ENCODE measurements around the gene HDAC10.

Gene HDAC10

GRCh38 chr22:50199829-50200460, 51.1 kb downstream of the HDAC10 start:
- no peak for DNase-seq (ENCODE audit: extremely low spot score)
- ChIA-PET CTCF (no interaction called here), POLR2A (interaction anchor here (0.6 kb wide), 1 partner anchor 108 kb away, joined by 4 read pairs; the partner anchor contains the start of gene PLXNB2)
- TF ChIP-seq CTCF (IDR thresholded peaks at IDR 0.05; ENCODE audit: control extremely low read depth, extremely low read depth, low read depth, missing control alignments): no peak

DNA sequence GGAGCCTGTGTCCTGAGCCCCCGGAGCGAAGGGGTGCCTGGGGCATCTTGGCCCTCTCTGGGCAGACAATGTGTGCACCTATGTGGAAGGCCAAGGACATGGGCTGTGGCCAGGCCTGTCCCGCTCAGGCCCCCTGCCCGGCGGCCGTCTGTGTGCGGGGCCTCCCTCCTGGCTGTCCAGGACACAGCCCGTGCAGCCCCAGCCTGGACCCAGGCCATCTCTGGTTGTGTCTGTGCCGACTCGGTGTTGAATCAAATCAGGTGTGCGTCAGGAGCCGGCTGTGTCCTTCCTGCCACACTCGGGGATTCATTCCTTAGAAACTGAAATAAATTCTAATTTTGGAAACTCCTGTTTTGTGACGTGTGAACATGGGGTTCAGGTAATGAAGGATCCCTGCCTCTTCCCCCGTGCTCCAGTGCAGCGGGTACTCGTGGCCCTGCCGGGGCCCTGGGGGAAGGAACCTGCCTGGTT, 51.8 kb downstream of the HDAC10 start:
- CTCF ChIA-PET: no interaction called here
- POLR2A ChIA-PET: no interaction called here
- no peak for DNase-seq (ENCODE audit: extremely low spot score)
- TF ChIP-seq CTCF (IDR thresholded peaks at IDR 0.05; ENCODE audit: control extremely low read depth, extremely low read depth, low read depth, missing control alignments): no peak

DNA sequence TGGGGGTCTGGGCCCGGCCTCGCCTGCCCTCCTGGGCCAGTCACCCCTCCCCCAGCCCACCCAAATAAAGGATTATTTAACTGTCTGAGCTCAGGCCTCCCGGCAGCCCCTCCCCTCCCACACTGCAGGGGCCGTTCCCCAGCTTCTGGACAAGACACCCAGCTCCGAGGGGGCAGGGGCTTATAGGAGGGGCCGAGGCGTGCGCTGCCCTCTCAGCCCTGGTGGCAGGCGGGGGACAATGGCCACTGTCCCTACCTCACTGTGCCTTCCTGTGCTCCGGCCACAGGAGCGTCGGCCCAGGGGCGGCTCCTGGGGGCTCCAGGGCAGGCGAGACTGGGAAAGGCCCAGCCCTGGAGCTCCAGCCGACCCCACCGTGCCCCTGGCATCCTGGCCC, 52.4 kb downstream of the HDAC10 start:
- CTCF ChIA-PET: no interaction called here
- no peak for DNase-seq (ENCODE audit: extremely low spot score)
- POLR2A ChIA-PET: interaction anchor here (0.6 to 0.7 kb wide), 2 partner anchors 14 to 355 kb away, joined by 3 to 4 read pairs; no protein-coding TSS in a partner anchor
- no peak for TF ChIP-seq CTCF (IDR thresholded peaks at IDR 0.05; ENCODE audit: control extremely low read depth, extremely low read depth, low read depth, missing control alignments)

- POLR2A ChIA-PET: interaction anchor here (0.7 kb wide), 1 partner anchor 356 kb away, joined by 4 read pairs; no protein-coding TSS in a partner anchor
- CTCF ChIA-PET: no interaction called here
- no peak for DNase-seq (ENCODE audit: extremely low spot score)
- no peak for TF ChIP-seq CTCF (IDR thresholded peaks at IDR 0.05; ENCODE audit: control extremely low read depth, extremely low read depth, low read depth, missing control alignments)
Measured at GRCh38 chr22:50197856-50198623, 53.0 kb downstream of the HDAC10 start.

DNA sequence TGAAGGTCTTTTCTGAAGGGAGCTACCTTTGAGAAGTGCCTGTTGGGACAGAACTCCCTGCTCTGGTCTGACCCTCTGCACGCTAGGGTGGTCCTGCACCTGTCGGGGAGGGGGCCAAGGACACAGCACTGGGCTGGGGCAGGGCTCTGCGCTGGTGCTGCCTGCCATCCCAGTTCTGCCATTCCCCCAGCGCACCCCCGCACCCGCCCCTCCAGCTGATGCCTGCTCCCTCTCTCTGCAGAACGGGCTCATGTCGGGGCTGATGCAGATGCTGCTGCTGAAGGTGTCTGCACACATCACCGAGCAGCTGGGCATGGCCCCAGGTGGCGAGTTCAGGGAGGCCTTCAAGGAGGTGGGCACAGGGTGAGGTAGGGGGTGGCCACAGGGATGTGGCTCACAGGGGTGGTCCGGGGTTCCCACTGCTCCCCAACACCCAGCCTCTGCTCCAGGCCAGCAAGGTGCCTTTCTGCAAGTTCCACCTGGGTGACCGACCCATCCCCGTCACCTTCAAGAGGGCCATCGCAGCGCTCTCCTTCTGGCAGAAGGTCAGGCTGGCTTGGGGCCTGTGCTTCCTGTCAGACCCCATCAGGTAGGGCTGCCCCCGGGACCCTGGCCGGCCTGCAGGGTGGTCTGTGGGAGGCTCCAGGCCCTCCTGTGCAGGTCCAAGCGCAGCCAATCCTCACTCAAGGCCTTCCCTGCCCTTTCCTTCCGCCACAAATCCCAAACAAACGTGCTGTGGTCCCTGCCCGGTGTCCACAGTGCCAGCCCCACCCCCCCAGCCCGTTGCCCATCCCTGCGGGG, 53.9 kb downstream of the HDAC10 start:
- ChIA-PET CTCF (interaction anchor here (1.1 kb wide), 1 partner anchor 13 kb away, joined by 3 read pairs; no protein-coding TSS in a partner anchor), POLR2A (no interaction called here)
- no peak for DNase-seq (ENCODE audit: extremely low spot score)
- TF ChIP-seq CTCF (IDR thresholded peaks at IDR 0.05; ENCODE audit: control extremely low read depth, extremely low read depth, low read depth, missing control alignments): no peak

DNA sequence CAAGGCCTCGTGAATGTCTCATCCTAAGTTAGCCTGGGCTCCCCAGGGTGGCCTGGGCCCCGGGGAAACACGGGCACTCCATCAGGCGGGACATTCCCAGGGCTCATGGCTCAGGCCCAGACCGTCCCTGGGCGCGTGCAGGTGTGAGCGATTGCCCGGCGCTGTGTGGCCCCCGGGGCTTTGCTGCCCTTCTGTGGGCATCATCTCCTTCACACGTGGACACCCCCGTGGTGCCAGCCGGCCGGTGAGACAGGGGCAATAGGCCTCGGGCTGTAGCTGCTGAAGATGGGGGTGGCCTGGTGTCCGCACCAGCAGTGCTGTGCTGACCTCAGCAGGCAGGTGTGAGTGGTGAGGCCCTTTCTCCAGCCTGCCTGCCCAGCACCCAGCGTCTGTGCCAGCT, 54.8 kb downstream of the HDAC10 start:
- CTCF ChIA-PET: interaction anchor here (1.1 kb wide), 2 partner anchors 12 to 23 kb away, joined by 3 read pairs; no protein-coding TSS in a partner anchor
- POLR2A ChIA-PET: no interaction called here
- no peak for TF ChIP-seq CTCF (IDR thresholded peaks at IDR 0.05; ENCODE audit: control extremely low read depth, extremely low read depth, low read depth, missing control alignments)
- DNase-seq (ENCODE audit: extremely low spot score): no peak

Data from GM10248 (cell line).